Measurements from ENCODE around the gene LPP.

The LPP gene

DNA sequence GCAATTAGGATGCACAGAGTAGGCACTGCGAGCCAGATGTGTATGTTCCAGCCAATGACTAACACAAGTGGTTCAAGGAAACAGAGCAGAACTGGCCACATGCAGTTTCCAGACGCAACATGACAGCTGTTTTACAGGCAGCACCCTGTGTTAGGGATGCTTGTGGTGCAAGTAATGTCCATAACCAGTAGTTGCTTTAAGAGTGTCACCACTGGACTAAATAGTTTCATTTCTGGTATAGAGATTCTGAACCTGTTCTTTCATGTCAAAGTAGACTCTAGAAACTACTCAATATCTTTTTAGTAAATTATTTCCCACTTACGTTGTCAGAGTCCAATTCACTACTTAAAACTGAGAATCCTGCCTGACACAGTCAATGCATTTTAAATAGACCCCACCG lies 14.5 kb upstream of the LPP start:
- DNase-seq: no peak

DNA sequence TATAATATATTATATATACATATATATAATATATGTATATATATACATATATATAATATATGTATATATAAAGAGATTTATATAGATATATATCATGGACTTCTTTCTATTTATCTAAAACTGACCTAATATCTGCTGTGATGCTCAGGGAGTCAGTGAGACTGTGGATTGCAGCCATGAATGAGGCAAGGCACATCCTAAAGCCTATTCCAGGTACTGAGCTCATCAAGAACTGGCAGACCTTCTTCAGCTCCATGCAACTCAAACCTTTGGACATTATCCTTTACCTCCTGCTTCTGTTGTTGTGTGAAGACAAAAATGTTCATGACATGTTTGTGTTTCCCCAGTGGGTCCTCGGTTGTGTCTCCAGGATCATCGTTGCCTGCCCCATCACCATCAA lies 7.7 kb upstream of the LPP start:
- DNase-seq: no peak

DNA sequence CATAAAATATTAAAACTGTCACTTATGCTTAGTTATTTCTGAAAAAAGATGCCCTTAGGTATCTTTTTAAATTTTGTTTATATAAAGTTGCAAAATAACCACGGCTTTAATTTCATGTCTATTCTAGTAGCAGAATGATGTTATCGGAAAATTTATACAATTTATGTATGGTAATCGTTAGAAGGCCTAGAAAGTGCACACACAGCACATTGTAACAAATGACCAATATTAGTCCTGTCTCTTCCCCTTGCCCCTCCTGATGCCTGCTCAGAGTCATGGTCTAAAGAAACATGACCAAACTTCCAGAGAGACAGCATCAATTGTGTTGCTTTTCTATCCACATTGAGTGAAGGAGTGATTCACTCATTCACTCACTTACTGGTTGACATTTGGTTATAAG lies 6.2 kb upstream of the LPP start:
- no peak for DNase-seq

DNA sequence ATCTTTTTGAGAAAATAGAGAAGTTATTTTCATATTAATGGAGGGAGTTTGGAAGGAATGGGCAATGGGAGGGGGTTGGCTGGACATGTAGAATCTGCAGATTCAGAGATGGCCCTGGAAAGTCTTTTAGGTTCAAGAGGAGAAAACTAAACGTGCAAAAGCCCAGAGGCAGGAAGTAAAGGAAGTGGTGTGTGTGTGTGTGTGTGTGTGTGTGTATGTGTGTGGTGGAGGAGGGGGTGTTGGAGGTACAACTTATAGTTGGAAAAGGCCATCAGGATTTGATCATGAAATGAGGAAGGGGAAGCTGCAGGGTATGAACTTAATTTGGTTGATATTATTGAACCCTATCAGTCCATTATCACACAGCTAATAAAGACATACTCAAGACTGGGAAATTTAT lies 5.6 kb upstream of the LPP start:
- DNase-seq: no peak

DNA sequence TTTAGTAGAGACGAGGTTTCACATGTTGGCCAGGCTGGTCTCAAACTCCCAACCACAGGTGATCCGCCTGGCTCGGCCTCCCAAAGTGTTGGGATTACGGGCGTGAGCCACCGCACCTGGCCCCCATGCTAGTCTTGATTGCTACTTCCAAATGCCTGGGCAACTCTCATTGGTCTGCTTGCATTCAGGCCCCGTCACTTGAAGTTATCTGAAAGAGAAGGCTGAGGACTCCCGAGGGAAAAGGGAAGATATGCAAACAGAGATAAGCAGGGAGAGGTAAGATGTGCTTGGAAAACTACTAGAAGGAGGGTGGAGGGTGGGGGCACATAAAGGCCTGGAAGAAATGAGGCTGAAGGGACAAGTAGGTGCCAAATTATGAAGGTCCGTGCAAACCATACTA lies 4.4 kb upstream of the LPP start:
- DNase-seq: no peak

DNA sequence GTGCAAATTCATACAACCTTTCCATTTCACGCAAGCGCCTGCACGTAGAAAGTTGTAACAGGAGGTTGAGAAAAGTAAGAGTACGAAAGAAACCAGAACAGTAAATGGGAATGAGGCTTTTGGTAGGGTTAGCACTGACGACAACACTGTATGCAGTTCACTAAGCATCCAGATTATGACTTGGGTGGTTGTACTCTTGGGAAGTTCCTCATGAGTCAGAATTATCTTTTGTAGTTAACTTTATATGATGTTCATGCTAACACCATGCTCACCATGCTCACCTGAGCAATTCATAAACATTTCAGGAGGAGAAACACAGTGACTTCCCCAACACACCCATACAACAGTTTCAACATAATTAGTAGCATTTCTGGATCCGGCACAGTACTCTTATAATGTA lies 3.0 kb upstream of the LPP start:
- DNase-seq: no peak

DNA sequence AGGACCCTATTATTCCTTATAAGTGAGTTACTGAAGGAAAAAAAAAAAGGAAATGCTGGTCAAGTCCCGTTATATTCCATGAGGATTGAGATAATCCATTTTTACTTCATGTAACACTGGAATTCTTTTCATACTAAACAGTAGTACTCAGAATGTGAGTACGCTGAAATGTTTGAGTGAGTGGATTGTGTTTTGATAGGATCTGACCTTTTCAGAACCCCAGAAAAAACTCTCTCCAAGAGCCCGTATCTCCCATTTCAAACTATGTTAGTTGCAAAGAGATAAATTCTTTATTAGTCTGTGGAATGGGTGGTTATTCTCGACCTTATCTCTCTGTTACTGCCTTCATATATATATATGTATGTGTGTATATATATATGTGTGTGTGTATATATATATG lies 2.5 kb upstream of the LPP start:
- DNase-seq: no peak

DNA sequence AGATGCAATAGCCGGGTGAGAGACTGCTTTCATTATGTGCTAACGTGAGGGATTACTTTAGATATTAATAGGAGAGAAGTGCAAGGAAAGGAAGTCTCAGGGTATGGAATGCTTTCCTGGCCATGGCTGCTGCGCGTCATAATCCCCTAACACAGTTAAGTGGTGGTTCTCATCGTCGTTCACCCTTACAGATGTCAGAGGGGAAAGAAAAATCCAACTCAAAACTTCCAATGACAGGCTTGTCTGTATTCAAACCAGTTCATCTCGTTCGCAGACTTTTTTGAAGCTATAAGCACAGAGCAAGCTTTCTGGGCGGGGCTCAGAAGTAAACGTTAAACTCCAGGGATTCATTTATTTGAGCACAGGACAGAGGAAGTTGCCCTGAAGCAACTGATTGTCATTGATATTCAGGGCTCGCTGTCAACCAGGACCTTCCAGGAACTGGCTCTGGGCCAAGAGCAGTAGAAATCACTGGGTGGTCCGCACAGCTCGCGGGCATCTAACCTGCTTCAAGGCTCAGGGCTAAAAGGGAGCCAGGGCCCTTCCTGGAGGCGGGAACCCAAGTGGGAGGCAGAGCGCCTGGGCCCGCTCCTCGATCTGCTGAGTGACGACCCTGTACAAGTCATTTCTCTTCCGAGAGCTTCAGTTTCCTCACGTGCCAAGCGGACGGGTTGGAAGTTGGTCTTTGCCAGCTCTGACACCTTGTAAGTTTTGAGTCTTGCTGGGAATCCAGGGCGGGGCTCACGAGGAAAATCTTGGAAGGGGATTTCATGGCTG lies 1.1 kb upstream of the LPP start:
- DNase-seq: peak; percentile 45

DNA sequence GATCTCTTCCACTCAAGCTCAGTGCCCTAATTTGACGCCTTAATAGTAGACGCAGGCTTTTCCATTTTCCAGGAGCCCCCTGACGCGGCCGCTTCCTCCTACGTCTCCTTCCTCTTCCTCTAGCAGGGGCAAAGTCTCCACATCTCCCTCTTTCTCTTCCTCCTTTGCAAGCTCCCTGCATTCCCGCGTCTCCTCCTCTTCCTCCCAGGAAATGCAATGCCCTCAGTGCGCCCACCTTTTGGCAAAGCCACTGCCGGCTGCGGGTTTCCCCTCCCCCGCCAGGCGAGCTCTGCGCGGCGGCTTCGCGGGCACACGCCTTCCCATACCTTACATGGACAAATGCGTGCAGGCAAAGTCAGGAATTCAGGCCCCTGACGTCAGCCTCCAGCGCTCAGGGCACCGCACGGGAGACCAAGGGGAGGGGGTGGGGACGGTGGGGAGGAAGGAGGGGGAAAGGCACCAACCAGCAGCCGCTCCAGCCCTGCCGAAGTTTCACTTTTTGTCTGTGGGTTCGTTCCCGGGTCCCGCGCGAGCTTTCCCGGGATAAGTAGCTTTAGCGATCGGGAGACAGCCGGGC lies 432 bp upstream of the LPP start:
- peak; percentile 70 for DNase-seq

DNA sequence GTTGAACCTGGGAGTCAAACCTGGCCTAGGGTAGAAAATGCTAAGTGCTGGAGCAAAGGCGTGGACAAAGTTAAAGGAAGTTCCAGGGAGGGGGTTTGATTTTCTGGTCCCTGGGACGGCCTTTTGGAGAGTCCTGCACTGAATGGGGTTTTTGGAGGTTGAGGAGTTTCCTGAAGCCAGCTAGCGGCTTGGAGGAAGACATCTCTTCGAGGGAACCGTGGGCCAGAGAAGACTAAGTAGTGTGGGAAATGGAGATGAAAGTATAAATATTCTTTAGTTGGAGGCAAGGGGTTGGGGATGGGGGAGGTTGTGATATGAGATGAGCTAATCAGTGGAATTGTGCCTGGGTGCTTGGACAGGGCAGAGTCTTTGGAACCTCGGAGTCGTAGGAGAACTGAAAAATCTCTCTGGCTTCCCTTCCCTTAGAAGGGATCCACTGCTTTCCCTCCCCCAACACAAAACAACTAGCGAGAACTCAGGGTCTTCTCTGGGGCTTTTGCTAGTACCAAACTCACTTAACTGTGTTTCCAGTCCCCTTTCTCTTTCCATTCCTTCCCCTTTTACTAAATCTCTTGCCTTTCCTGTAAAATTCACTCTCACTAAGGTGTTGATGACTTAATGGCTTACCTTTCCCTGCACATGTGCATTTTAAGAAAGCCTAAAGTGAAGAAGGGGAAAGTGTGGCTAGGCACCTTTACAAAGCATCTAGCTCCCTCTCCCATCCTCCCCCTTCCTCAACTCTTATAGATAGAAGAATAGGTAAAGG lies 1.0 kb downstream of the LPP start:
- DNase-seq: no peak

DNA sequence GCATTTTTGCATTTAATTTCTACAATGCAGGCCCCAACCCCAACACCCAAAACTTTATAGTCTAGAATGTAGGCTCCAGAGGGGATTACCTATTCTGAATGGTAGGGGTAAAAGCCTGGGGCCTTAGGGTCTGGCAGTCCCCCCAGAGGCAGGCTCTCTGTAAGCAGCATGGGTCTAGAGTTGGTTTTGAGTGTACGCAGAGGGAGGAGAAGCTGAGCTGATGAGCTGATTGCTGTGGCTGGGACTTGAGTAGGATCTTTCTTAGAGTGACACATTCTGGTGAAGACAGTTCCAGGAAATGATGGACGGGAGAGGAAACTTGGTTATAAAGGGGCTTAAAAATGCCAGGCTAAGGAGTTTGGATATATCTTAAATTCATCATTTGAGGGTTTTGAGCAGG lies 2.1 kb downstream of the LPP start:
- peak; percentile 22 for DNase-seq

DNA sequence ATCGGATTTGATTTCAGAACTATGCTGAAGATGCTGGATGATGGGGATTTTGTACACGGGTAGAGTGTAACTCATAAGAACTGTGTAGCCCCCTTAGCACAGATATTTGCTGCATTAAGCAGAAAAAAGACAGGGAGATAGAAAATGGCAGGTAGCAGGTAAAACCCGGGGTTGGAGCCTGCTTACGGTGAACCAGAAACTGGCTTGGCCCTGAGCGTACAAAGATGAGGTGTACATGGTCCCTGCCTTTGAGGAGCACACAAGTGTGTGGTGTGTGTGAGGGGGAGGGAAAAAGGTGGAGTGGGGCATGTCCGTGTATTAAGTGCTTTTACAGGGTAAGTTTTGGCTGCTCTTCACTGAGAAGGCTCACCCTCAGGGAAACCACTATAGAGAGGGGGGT lies 3.5 kb downstream of the LPP start:
- no peak for DNase-seq

DNA sequence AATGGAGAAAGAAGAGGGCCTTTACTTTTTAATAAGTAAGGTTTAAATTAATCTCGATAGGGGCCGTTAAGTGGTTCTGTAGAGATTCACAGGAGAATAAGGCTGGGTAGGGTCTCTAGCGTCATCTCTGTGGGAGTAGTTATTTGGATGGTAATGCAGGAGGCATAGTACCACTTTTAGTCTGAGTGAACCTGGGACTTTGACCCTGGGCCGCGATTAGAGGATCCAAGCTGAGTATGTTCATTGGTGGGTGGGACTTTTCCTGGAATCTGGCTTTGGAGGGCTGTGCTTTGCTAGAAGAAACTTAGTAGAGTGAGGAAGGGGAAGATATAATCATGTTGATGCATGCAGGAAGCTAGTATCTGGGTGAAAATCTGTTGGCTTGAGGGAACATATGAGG lies 4.0 kb downstream of the LPP start:
- DNase-seq: no peak

DNA sequence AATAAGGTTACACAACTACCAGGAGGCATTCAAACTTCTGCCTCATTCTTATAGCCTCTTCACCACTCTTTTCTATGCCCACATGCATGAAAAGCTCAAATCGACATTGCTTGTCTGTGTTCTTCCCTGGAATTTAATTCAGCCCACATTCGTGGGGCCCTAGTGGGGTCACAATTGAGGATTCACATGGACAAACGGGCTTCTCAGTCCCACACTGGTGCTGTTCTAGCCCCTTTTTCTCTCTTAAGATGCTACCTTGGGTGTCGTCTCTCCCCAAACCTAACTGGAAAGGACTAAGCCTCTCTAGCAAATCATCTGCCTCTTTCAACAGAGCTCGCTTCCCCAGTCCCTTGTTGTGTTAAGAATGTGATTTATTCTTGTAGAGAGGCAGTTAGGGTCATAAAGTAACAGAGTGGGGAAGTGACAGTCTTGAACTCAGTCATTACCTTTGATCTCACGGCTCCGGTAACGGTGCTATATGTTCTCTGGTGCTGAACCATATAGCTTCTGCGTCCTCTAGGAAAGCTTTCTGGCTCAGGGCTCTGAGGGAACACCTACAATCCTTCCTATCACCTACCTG lies 4.9 kb downstream of the LPP start:
- DNase-seq: no peak

DNA sequence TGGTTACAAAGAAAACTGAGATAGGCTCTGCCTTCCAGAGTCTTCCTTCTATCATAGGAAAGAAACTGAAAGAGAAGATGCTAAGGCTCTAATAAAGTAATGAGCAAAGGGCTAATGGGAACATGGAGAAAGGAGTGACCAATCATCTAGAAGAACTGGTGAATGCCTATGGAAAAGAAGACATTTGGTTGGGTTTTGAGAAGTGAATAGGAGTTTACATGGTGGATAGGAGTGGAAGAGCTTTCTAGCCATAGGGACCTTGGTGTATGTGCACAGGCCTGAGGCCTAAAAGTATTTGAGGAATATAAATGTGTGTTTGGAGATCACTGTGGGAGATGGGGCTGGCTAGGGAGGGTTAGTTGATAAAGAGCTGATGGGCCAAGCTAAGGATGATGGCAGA lies 6.8 kb downstream of the LPP start:
- no peak for DNase-seq

DNA sequence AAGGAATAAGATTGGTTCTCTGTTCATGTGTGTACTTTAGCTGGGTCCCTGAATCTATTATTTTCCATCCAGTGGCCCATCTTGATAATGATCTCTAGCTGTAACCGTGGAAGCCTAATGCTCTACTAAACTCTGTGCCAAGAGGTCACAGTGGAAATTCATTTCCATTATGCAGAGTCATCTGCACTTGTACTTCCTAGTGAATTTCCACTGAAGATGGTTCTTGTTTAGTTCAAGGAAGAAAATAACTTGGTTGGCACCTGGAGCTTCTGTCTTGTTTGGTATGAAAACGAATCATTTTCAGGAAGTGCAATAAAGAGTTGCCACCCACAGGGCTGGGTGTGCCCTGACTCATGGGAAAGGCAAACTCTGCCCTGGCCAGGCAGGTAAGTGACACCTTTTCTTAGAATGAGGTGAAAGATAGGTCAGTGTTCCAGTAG lies 10.3 kb downstream of the LPP start:
- DNase-seq: peak; percentile 33

DNA sequence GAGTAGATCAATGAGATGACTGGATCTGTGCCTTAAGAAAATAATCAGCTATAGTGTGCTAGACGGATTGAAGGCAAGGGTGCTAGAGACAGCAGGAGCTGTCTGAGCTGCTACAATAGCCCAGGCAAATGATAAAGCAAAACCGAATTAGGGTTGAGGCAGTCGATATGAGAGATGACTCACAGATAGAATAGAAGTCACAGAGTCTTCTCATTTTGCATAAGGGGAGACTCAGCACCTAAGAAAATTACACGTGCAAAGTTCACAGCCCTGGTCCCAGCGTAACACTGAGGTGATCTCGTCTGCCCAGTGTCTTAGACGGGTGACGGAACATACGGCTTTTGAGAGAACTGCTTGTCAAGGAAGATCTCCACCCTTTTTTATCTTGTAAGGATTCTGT lies 11.6 kb downstream of the LPP start:
- DNase-seq: no peak

DNA sequence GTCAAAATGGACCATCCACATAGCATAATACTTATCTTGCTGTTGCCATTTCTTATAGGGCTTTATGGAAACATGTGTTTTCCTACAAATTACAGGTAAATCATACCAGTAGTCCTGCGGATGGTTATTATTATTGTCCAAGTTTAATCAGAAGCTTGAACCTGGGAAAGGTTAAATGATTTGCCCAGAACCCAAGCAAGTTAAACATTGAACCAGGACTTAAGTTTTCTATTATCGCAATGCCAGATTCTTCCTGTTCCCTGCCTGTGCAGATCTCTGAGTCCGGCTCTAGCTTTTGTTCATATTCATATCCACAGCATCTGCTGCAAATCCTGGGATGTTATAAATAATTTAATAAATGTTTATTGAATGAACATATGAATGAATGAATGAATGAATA lies 12.5 kb downstream of the LPP start:
- DNase-seq: no peak

DNA sequence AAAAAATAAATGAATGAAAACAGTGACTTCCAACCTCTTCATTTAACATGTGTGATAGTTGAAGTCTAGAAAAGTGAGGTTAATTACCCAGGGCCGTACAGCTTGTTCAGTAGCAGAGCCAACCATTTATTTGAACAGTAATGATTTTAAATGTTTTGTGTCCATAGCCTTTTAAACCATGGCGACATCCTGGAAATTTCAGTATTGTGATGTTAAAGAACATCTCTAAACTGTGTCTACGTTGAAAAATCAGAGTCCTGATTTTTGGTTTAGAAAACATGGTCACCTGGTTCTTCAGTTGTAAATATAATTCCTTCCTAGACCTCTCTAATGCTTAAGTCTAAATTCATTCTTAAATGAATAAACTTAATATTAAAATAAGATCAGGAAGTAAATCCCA lies 14.2 kb downstream of the LPP start:
- DNase-seq: no peak

DNA sequence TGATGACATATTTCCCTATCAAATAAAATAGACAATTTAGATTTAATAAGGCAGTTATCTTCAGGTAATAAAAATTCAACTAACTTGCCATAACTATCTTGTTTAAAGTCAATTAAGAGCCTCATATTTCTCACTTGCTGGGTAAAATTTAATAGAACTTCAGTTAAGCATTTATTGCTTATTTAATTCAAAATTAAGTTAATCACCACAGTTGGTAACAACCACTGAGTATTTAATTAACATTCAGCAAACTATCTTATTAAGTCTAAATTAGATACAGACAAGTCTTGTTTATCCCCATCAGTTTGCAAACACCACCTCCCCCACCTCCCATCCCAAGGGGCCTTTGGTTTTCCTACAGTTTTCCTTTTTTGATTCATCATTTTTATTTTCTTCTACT lies 14.7 kb downstream of the LPP start:
- DNase-seq: no peak

DNA sequence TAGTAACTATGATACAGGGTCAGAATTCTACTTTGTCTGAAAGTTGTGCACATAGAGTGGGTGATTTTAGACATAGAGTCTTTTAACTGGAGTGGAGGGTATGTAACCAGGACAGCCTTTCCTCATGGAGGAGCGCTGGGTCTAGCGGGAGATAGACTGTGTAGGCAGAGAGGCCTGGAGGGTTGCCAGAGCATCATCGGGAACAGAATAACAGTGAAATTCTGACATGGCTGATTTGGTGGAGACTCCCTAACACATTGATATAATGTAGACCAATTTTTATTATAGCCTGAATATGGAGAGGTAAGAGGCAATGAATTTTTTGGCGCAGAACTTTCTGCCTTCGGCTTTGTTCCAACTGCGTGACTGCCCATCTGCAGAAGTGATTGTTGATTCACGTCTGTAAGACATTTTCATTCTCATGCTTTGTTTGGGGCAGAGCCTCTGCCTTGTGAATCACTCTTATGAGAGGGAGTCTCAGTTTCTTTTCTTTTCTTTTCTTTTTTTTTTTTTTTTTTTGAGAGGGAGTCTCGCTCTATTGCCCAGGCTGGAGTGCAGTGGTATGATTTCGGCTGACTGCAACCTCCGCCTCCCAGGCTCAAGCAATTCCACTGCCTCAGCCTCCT lies 16.0 kb downstream of the LPP start:
- no peak for DNase-seq

DNA sequence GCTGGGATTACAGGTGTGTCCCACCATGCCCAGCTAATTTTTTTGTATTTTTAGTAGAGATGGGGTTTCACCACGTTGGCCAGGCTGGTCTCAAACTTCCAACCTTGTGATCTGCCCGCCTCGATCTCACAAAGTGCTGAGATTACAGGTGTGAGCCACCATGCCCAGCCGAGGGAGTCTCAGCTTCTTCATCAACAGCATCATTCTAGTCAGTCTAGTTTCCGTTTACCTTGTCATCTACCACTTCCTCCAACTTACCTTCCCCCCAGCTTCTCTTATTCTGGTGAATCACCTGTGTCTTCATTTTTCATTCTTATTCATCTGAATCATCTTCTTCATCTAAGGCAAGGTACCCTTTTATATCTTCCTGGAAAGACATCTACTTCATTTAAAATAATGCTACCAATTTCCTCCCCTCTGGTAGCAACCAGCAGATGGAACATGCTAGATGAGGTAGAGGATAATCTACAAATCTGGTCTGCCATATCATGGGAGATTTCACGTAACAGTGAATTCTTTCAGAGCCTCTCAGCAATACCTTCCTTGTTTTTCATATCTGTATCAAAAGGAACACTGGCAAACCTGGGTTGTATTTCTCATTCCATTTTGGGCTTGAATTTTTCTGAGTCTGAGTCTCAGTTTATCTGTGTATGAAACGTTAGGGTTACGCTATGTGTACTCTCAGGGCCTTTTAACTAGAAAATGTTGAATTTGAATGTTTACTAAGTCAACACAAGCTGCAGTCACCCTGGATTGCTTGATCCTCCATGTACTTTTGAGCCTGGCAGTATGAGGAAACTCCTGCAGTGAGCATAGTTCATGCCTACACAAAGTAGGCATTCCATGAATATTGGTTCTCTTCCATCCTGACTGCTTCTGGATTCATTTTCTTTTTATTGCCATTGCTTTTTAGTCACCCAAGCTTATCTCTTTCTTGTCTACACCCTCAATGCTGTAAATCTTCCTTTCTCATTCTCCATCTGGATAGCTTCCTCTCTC lies 16.8 kb downstream of the LPP start:
- no peak for DNase-seq
